Trophoblast cell (in vitro differentiated cells and primary cell): ENCODE measurements around the gene B4GALNT1.

ENCODE experiments used
- DNase-seq, 2 donors: peaks; one replicate each; pipeline ENCODE4 v3.0.0-alpha.2; 2016
- H2AFZ ChIP-seq: 2 replicates; pipeline ENCODE4 v1.6.1; 2013; ENCODE audit warnings: low read length, moderate library complexity, mild to moderate bottlenecking; ENCODE audit not compliant: insufficient read depth, poor library complexity
- H2AK5ac ChIP-seq: 2 replicates; pipeline ENCODE4 v1.6.1; 2013; ENCODE audit warnings: mild to moderate bottlenecking, low read length
- H2BK120ac ChIP-seq: 2 replicates; pipeline ENCODE4 v1.6.1; 2013; ENCODE audit warnings: low read length, mild to moderate bottlenecking, moderate library complexity; ENCODE audit not compliant: insufficient read depth, poor library complexity
- H2BK12ac ChIP-seq: 2 replicates; pipeline ENCODE4 v1.6.1; 2013; ENCODE audit warnings: mild to moderate bottlenecking, low read length, moderate library complexity
- H2BK5ac ChIP-seq: 2 replicates; pipeline ENCODE4 v1.6.1; 2013; ENCODE audit warnings: low read length, low read depth, moderate library complexity, mild to moderate bottlenecking; ENCODE audit not compliant: poor library complexity
- H3K14ac ChIP-seq: 2 replicates; pipeline ENCODE4 v1.6.1; 2013; ENCODE audit warnings: mild to moderate bottlenecking, low read length
- H3K18ac ChIP-seq: 2 replicates; pipeline ENCODE4 v1.6.1; 2013; ENCODE audit warnings: mild to moderate bottlenecking, low read length
- H3K23ac ChIP-seq: 2 replicates; pipeline ENCODE4 v1.6.1; 2013; ENCODE audit warnings: low read length
- H3K27ac ChIP-seq: 2 replicates; pipeline ENCODE4 v1.5.1; 2013; ENCODE audit warnings: low read depth, mild to moderate bottlenecking, inconsistent platforms, low read length, moderate library complexity
- H3K27me3 ChIP-seq: 2 replicates; pipeline ENCODE4 v1.6.1; 2013; ENCODE audit warnings: inconsistent platforms, mild to moderate bottlenecking, low read length, moderate library complexity; ENCODE audit not compliant: insufficient read depth
- H3K36me3 ChIP-seq, 2 experiments: 1 replicate in 1 of 2; 2 replicates in 1 of 2; pipeline ENCODE4 v1.6.1; 2013; ENCODE audit warnings: low read length in 2 of 2, mild to moderate bottlenecking in 2 of 2, moderate library complexity in 1 of 2; ENCODE audit not compliant: insufficient read depth in 2 of 2, control insufficient read depth in 1 of 2
- H3K4ac ChIP-seq: 2 replicates; pipeline ENCODE4 v1.6.1; 2013; ENCODE audit warnings: low read depth, mild to moderate bottlenecking, low read length, moderate library complexity
- H3K4me1 ChIP-seq, 2 experiments: 1 replicate in 1 of 2; 2 replicates in 1 of 2; pipeline ENCODE4 v1.6.1; 2013; ENCODE audit warnings: low read length in 2 of 2, mild to moderate bottlenecking in 2 of 2, moderate library complexity in 1 of 2; ENCODE audit not compliant: insufficient read depth in 2 of 2, control insufficient read depth in 1 of 2
- H3K4me2 ChIP-seq: 2 replicates; pipeline ENCODE4 v1.6.1; 2013; ENCODE audit warnings: inconsistent platforms, mild to moderate bottlenecking, low read length, moderate library complexity
- H3K4me3 ChIP-seq: 2 replicates; pipeline ENCODE4 v1.5.1; 2013; ENCODE audit warnings: mild to moderate bottlenecking, low read depth, low read length, inconsistent platforms
- H3K79me1 ChIP-seq: one replicate; pipeline ENCODE4 v1.6.1; 2013; ENCODE audit warnings: low read length
- H3K79me2 ChIP-seq: 2 replicates; pipeline ENCODE4 v1.6.1; 2013; ENCODE audit warnings: low read length, mild to moderate bottlenecking; ENCODE audit not compliant: control insufficient read depth, insufficient read depth, poor library complexity
- H3K9ac ChIP-seq: 2 replicates; pipeline ENCODE4 v1.6.1; 2013; ENCODE audit warnings: mild to moderate bottlenecking, low read length
- H3K9me3 ChIP-seq: 2 replicates; pipeline ENCODE4 v1.6.1; 2013; ENCODE audit warnings: low read depth, mild to moderate bottlenecking, control low read depth, inconsistent platforms, low read length; ENCODE audit not compliant: insufficient read depth
- H4K12ac ChIP-seq: 2 replicates; pipeline ENCODE4 v1.6.1; 2013; ENCODE audit warnings: low read depth, mild to moderate bottlenecking, low read length, moderate library complexity
- H4K8ac ChIP-seq: 2 replicates; pipeline ENCODE4 v1.6.1; 2013; ENCODE audit warnings: low read depth, mild to moderate bottlenecking, low read length, moderate library complexity
- H4K91ac ChIP-seq: one replicate; pipeline ENCODE4 v1.6.1; 2013; ENCODE audit warnings: low read depth, mild to moderate bottlenecking, low read length, moderate library complexity
- WGBS: extraction: QIAGEN DNeasy Blood & Tissue Kit; methylation state at CpG from one replicate; pipeline ENCODE4 v1.1.7; 2013; ENCODE audit warnings: missing lambda C conversion rate; ENCODE audit not compliant: insufficient read length, insufficient coverage; ENCODE audit errors: extremely low coverage; 5-methylcytosine and 5-hydroxymethylcytosine counted together

Gene B4GALNT1

GRCh38 chr12:57581802-57582201 lies 51.2 kb downstream of the B4GALNT1 start:
- H2AK5ac ChIP-seq = no peak overlapping the region
- H3K18ac ChIP-seq = no peak overlapping the region
- H2BK120ac ChIP-seq = no peak overlapping the region
- no peak overlapping the region for H2BK12ac ChIP-seq
- no peaks in the 10 kb centered on the region for H3K9me3 ChIP-seq
- H3K4ac ChIP-seq = no peak overlapping the region
- no peak overlapping the region for H4K91ac ChIP-seq
- no peak overlapping the region for H3K23ac ChIP-seq
- no peaks in the 10 kb centered on the region for H3K4me1 ChIP-seq
- H3K4me3 ChIP-seq = no peak overlapping the region
- H3K27ac ChIP-seq = no peak overlapping the region
- no peak overlapping the region for H3K14ac ChIP-seq
- H3K36me3 ChIP-seq = no peaks in the 10 kb centered on the region
- no peak overlapping the region for H4K8ac ChIP-seq
- H3K79me2 ChIP-seq = no peaks in the 10 kb centered on the region
- no CpG with 5 or more reads among the region's 1 CpG for WGBS
- no peaks in the 10 kb centered on the region for H3K27me3 ChIP-seq
- DNase-seq = no peak
- H3K79me1 ChIP-seq = no peaks in the 10 kb centered on the region
- H2AFZ ChIP-seq = no peak overlapping the region
- no peak overlapping the region for H2BK5ac ChIP-seq
- no peak overlapping the region for H4K12ac ChIP-seq
- H3K4me2 ChIP-seq = no peak overlapping the region
- H3K9ac ChIP-seq = no peak overlapping the region

- H2AK5ac ChIP-seq = no peak overlapping the region
- H3K4me1 ChIP-seq = no peaks in the 10 kb centered on the region
- no peaks in the 10 kb centered on the region for H3K9me3 ChIP-seq
- H3K18ac ChIP-seq = no peak overlapping the region
- H3K36me3 ChIP-seq = no peaks in the 10 kb centered on the region
- H3K79me2 ChIP-seq = no peaks in the 10 kb centered on the region
- H3K79me1 ChIP-seq = no peaks in the 10 kb centered on the region
- no peak overlapping the region for H3K4ac ChIP-seq
- no peak for DNase-seq
- no peak overlapping the region for H3K23ac ChIP-seq
- H4K91ac ChIP-seq = no peak overlapping the region
- H3K9ac ChIP-seq = no peak overlapping the region
- H3K14ac ChIP-seq = no peak overlapping the region
- H2BK5ac ChIP-seq = no peak overlapping the region
- H4K12ac ChIP-seq = no peak overlapping the region
- no peaks in the 10 kb centered on the region for H3K27me3 ChIP-seq
- H2AFZ ChIP-seq = no peak overlapping the region
- no peak overlapping the region for H3K4me3 ChIP-seq
- no CpG with 5 or more reads among the region's 4 CpGs for WGBS
- H3K4me2 ChIP-seq = no peak overlapping the region
- no peak overlapping the region for H4K8ac ChIP-seq
- H3K27ac ChIP-seq = no peak overlapping the region
- H2BK120ac ChIP-seq = no peak overlapping the region
- no peak overlapping the region for H2BK12ac ChIP-seq
Observed at GRCh38 chr12:57580466-57580795, 52.6 kb downstream of the B4GALNT1 start.

GRCh38 chr12:57579677-57580465 lies 53.1 kb downstream of the B4GALNT1 start:
- Histone ChIP-seq H3K79me1 (no peaks in the 10 kb centered on the region), H2BK5ac (no peak overlapping the region), H4K12ac (no peak overlapping the region), H3K27me3 (no peaks in the 10 kb centered on the region), H3K4ac (no peak overlapping the region), H3K4me3 (no peak overlapping the region), H4K8ac (no peak overlapping the region), H2AK5ac (no peak overlapping the region), H3K9me3 (no peaks in the 10 kb centered on the region), H3K79me2 (no peaks in the 10 kb centered on the region), H3K9ac (no peak overlapping the region), H4K91ac (no peak overlapping the region), H2AFZ (no peak overlapping the region), H2BK120ac (no peak overlapping the region), H3K4me1 (no peaks in the 10 kb centered on the region), H3K18ac (no peak overlapping the region), H3K27ac (no peak overlapping the region), H3K14ac (no peak overlapping the region), H3K36me3 (no peaks in the 10 kb centered on the region), H3K23ac (no peak overlapping the region), H3K4me2 (no peak overlapping the region), H2BK12ac (no peak overlapping the region)
- no CpG with 5 or more reads among the region's 8 CpGs for WGBS
- DNase-seq = no peak

GRCh38 chr12:57579011-57579410 lies 54.0 kb downstream of the B4GALNT1 start:
- Histone ChIP-seq H3K27me3 (no peaks in the 10 kb centered on the region), H3K4me3 (no peak overlapping the region), H3K14ac (no peak overlapping the region), H3K4me1 (no peaks in the 10 kb centered on the region), H4K8ac (no peak overlapping the region), H4K91ac (no peak overlapping the region), H2BK5ac (no peak overlapping the region), H3K4me2 (no peak overlapping the region), H3K79me1 (no peaks in the 10 kb centered on the region), H4K12ac (no peak overlapping the region), H3K4ac (no peak overlapping the region), H2BK12ac (no peak overlapping the region), H2AK5ac (no peak overlapping the region), H2BK120ac (no peak overlapping the region), H3K36me3 (no peaks in the 10 kb centered on the region), H3K23ac (no peak overlapping the region), H3K79me2 (no peaks in the 10 kb centered on the region), H3K9me3 (no peaks in the 10 kb centered on the region), H3K18ac (no peak overlapping the region), H3K27ac (no peak overlapping the region), H3K9ac (no peak overlapping the region), H2AFZ (no peak overlapping the region)
- no CpG with 5 or more reads among the region's 2 CpGs for WGBS
- no peak for DNase-seq
